HTERT RPE-1 (cell line): Measurements from ENCODE around the gene FAM204A.

Experiments used
- in situ Hi-C: fragments of 300-500 bp; cut with MboI; formaldehyde crosslinking; loops from 4 replicates; pipeline ENCODE4 v1.14.3; 2020; ENCODE audit warnings: low sequenced_read_pairs

The FAM204A gene

DNA sequence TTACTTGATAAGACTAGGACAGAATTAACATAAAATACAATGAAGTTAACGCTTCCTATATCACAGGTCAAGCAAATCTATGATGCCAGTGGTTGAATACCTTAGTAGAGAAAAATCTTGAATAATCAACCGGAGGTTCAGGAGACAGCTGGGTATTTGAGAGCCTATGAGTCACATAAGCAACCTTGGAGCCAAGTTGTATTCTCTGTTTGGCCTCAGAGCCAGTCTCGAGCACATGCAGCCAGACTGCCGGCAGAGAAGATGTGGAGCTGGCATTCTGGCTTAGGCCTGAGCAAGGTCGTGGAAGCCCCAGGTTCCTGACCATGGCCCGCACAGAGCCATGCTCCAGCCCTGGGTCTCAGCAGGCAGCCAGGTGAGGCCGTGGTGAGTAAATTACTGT is 90.3 kb downstream of the FAM204A start:
- in situ Hi-C loops: no loop called here

GRCh38 chr10:118249714-118250113 is 92.4 kb downstream of the FAM204A start:
- in situ Hi-C loops: no loop called here
